ENCODE data around the gene TRIM40. TPM values are rescaled to one million over a fixed set of nuclear protein-coding genes. Genes with fewer than 3 reads are reported as not detected.
"Not testable (repeated sequence)": the region's sequence is repeated elsewhere in the genome, so short reads cannot be mapped to it uniquely, and the experiment has no call there.

The TRIM40 gene
- total RNA-seq, 4 donors from 2014 or later = not detected

- no peak overlapping the region for H3K4me3 ChIP-seq (replicated peaks in 1 of 3)
- no peak for DNase-seq
- no peak for TF ChIP-seq CTCF (IDR thresholded peaks at IDR 0.05)
- TF ChIP-seq POLR2A (IDR thresholded peaks at IDR 0.05) = no peak
- intact Hi-C loops (cut with DNase I) = loop anchor here (2.0 kb wide), 1 partner anchor 27 kb away; no protein-coding TSS in a partner anchor
- peaks cover 13 to 21% of the 10 kb centered on the region in 2 donors for H3K4me1 ChIP-seq
- H3K27me3 ChIP-seq = no peaks in the 10 kb centered on the region
- no peaks in the 10 kb centered on the region for H3K9me3 ChIP-seq
- no peak overlapping the region for H3K27ac ChIP-seq
- WGBS, 2 donors = 62 to 80% methylated on average over 2 of the region's 2 CpGs
- H3K36me3 ChIP-seq = no peaks in the 10 kb centered on the region
Observed at GRCh38 chr6:30131947-30132497, 3.9 kb upstream of the TRIM40 start.

GRCh38 chr6:30135147-30135546, 793 bp upstream of the TRIM40 start:
- 85 to 86% methylated on average over 2 of the region's 2 CpGs for WGBS, 2 donors
- Histone ChIP-seq H3K36me3 (no peaks in the 10 kb centered on the region), H3K27ac (no peak overlapping the region), H3K4me3 (replicated peaks in 1 of 3) (no peak overlapping the region), H3K27me3 (no peaks in the 10 kb centered on the region), H3K9me3 (no peaks in the 10 kb centered on the region), H3K4me1 (peaks cover 3 to 7% of the 10 kb centered on the region in 2 donors)
- no peak for DNase-seq
- TF ChIP-seq CTCF (IDR thresholded peaks at IDR 0.05) (no peak), POLR2A (IDR thresholded peaks at IDR 0.05) (no peak)
- intact Hi-C loops (cut with DNase I) = no loop called here

- Histone ChIP-seq H3K9me3 (no peaks in the 10 kb centered on the region), H3K36me3 (no peaks in the 10 kb centered on the region), H3K27ac (no peak overlapping the region), H3K27me3 (no peaks in the 10 kb centered on the region), H3K4me3 (replicated peaks in 1 of 3) (no peak overlapping the region), H3K4me1 (no peaks in the 10 kb centered on the region)
- WGBS, 2 donors = 77 to 84% methylated on average over 11 of the region's 11 CpGs
- TF ChIP-seq CTCF (IDR thresholded peaks at IDR 0.05) (no peak), POLR2A (IDR thresholded peaks at IDR 0.05) (no peak)
- no peak for DNase-seq
- intact Hi-C loops (cut with DNase I) = no loop called here
Observed at GRCh38 chr6:30136570-30137286, 788 bp downstream of the TRIM40 start.

GRCh38 chr6:30140240-30140639, 4.3 kb downstream of the TRIM40 start:
- WGBS, 2 donors = 89% methylated on average over 8 of the region's 8 CpGs
- intact Hi-C loops (cut with DNase I) = not testable (repeated sequence)

GRCh38 chr6:30142665-30143064, 6.7 kb downstream of the TRIM40 start:
- Histone ChIP-seq H3K36me3 (no peaks in the 10 kb centered on the region), H3K27me3 (no peaks in the 10 kb centered on the region), H3K27ac (no peak overlapping the region), H3K9me3 (no peaks in the 10 kb centered on the region), H3K4me1 (no peaks in the 10 kb centered on the region), H3K4me3 (replicated peaks in 1 of 3) (no peak overlapping the region)
- 82 to 86% methylated on average over 3 of the region's 3 CpGs for WGBS, 2 donors
- intact Hi-C loops (cut with DNase I) = no loop called here
- DNase-seq = no peak
- TF ChIP-seq CTCF (IDR thresholded peaks at IDR 0.05) = no peak
- no peak for TF ChIP-seq POLR2A (IDR thresholded peaks at IDR 0.05)

More at GRCh38 chr6:30140240-30140639, 4.3 kb downstream of the TRIM40 start:
- H3K36me3 ChIP-seq; H3K27me3 ChIP-seq; H3K9me3 ChIP-seq; H3K4me1 ChIP-seq; H3K27ac ChIP-seq; H3K4me3 ChIP-seq (replicated peaks in 1 of 3); DNase-seq: not testable (repeated sequence)

All from thyroid gland (tissue), 4 donors.